ENCODE measurements around the gene C17orf113. TPM values are rescaled to one million over a fixed set of nuclear protein-coding genes. Genes with fewer than 3 reads are reported as not detected.
A peak's percentile ranks its signal among the peaks of the same experiment; 100 is the strongest.

The C17orf113 gene
- total and polyA plus RNA-seq, 2 of the 13 experiments (the other 11 are each of a cell fraction or from before 2014, with no cell fraction given) = 0.87 to 1.1 TPM

DNA sequence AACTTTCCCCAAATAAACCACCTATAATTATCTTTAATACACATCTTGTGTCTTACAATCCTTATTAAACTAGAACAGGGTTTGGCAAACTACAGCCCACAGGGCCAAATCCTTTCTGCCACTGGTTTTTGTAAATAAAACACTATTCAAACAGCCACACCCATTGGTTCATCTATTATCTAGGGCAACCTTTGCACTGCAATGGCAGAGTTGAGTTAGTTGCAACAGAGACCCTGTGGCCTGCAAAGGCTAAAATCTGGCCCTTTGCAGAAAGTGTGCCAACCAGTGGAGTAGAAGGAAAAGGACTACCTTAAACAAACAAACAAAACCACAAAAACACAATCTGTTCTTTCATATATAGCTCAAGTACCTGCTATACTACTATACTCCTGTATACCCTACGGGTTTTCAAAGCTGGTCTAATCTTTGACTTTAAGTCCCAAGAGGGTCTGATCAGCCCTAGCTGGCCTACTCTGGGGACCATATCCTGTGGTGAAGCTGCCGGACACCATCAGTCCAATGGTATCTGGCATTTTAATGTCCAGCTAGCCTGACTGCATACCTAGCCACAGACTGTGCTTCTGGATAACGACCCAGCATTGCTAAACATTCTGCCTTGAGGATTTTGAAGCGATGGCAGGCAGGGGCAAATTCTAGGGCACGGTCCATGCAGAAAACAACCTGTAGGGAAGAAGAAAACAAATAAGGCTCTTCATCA is 60.5 kb downstream of the C17orf113 start:
- DNase-seq (ENCODE audit: low spot score) (peak; percentile 94), FAIRE-seq (peak; percentile 86), ATAC-seq (peak; percentile 97)
- 55% methylated on average over 5 of the region's 5 CpGs for WGBS (ENCODE audit: low lambda C conversion rate)
- Histone ChIP-seq H3K79me2 (ENCODE audit: insufficient read depth, low read length) (no peaks in the 10 kb centered on the region), H3K4me1 (ENCODE audit: insufficient read depth, low read length) (peaks cover 36% of the 10 kb centered on the region), H3K9ac (ENCODE audit: insufficient read depth, low read depth, low read length) (0 out of 2 replicates have a peak overlapping the region, but pooled peaks have one; percentile 3), H3K4me2 (ENCODE audit: low read depth, low read length) (peak overlapping the region; percentile 52), H3K27ac (ENCODE audit: extremely low read length, insufficient read depth, low read length) (peak overlapping the region; percentile 57), H3K4me3 (replicated peaks in 1 of 3; ENCODE audit: insufficient read depth in 1 of 3, low read depth in 2 of 3, low read length in 3 of 3) (no peak overlapping the region), H3K36me3 (replicated peaks in 1 of 2; ENCODE audit: control insufficient read depth in 1 of 2, insufficient read depth in 2 of 2, low read length in 2 of 2) (peaks cover 47 to 83% of the 10 kb centered on the region in 2 experiments), H3K27me3 (ENCODE audit: control insufficient read depth in 1 of 2, insufficient read depth in 2 of 2, low read length in 2 of 2) (no peaks in the 10 kb centered on the region), H2AFZ (ENCODE audit: low read length) (no peak overlapping the region), H4K20me1 (ENCODE audit: insufficient read depth, low read length) (no peaks in the 10 kb centered on the region; the same call in 1 of the 2 replicates), H3K9me3 (ENCODE audit: low read length) (no peaks in the 10 kb centered on the region)
- POLR2A ChIA-PET = interaction anchor here (0.7 to 3.6 kb wide), 14 partner anchors 9 to 152 kb away, joined by 3 to 30 read pairs (median 4); partner anchors contain the start of genes CNP, DNAJC7, KLHL10 and NKIRAS2
- intact Hi-C loops (cut with micrococcal nuclease; ENCODE audit: unreplicated experiment) (no loop called here), in situ Hi-C loops (cut with HindIII; ENCODE audit: extremely low pct_ligation_motif_present, low pct_unique_long_range_greater_than_20kb) (no loop called here)
- no TSS peak for BruUV-seq (replicated peaks)
- CTCF ChIA-PET (ENCODE audit: low intra/inter-chr PET ratio, low total read pairs) = interaction anchor here (1.7 kb wide), 1 partner anchor 30 kb away, joined by 4 read pairs; the partner anchor contains the start of gene NKIRAS2
- TF ChIP-seq SNAPC4 (CRISPR knock-in tag; IDR thresholded peaks at IDR 0.05) (no peak), MED1 (CRISPR knock-in tag; IDR thresholded peaks at IDR 0.05) (peak; percentile 42; the same call in 1 of the 2 replicates), SALL1 (CRISPR knock-in tag; IDR thresholded peaks at IDR 0.05) (peak; percentile 63; the same call in 1 of the 2 replicates), SMC3 (IDR thresholded peaks at IDR 0.05; ENCODE audit: low read length) (peak; percentile 54), AKAP8 (CRISPR knock-in tag; IDR thresholded peaks at IDR 0.05) (no peak), TSC22D2 (CRISPR knock-in tag; IDR thresholded peaks at IDR 0.05; ENCODE audit: borderline replicate concordance) (no peak), FOSL2 (CRISPR knock-in tag; IDR thresholded peaks at IDR 0.05) (peak; percentile 58), ATRX (CRISPR knock-in tag; IDR thresholded peaks at IDR 0.05; ENCODE audit: borderline replicate concordance) (no peak), ZNF44 (CRISPR knock-in tag; IDR thresholded peaks at IDR 0.05) (0 out of 2 replicates have a peak, but pooled peaks have one; percentile 58), NCOA1 (CRISPR knock-in tag; IDR thresholded peaks at IDR 0.05) (no peak), NR2F6 (IDR thresholded peaks at IDR 0.05) (peak; percentile 70), NR2F6 (CRISPR knock-in tag; IDR thresholded peaks at IDR 0.05) (peak; percentile 51; the same call in 1 of the 2 replicates), ZSCAN20 (CRISPR knock-in tag; IDR thresholded peaks at IDR 0.05; ENCODE audit: borderline replicate concordance) (no peak), ZBTB7B (CRISPR knock-in tag; IDR thresholded peaks at IDR 0.05) (no peak)
- TF ChIP-seq, protein P1, sequence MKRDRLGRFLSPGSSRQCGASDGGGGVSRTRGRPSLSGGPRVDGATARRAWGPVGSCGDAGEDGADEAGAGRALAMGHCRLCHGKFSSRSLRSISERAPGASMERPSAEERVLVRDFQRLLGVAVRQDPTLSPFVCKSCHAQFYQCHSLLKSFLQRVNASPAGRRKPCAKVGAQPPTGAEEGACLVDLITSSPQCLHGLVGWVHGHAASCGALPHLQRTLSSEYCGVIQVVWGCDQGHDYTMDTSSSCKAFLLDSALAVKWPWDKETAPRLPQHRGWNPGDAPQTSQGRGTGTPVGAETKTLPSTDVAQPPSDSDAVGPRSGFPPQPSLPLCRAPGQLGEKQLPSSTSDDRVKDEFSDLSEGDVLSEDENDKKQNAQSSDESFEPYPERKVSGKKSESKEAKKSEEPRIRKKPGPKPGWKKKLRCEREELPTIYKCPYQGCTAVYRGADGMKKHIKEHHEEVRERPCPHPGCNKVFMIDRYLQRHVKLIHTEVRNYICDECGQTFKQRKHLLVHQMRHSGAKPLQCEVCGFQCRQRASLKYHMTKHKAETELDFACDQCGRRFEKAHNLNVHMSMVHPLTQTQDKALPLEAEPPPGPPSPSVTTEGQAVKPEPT (CRISPR knock-in tag; IDR thresholded peaks at IDR 0.05; ENCODE audit: low read depth) = no peak
- TF ChIP-seq, protein P2, sequence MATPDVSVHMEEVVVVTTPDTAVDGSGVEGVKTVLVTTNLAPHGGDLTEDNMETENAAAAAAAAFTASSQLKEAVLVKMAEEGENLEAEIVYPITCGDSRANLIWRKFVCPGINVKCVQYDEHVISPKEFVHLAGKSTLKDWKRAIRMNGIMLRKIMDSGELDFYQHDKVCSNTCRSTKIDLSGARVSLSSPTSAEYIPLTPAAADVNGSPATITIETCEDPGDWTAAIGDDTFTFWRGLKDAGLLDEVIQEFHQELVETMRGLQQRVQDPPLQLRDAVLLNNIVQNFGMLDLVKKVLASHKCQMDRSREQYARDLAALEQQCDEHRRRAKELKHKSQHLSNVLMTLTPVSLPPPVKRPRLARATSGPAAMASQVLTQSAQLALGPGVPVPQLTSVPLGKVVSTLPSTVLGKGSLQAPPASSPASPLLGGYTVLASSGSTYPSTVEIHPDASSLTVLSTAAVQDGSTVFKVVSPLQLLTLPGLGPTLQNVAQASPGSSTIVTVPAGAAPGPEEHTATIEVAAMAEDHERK (CRISPR knock-in tag; IDR thresholded peaks at IDR 0.05; ENCODE audit: low read depth) = 0 out of 2 replicates have a peak, but pooled peaks have one; percentile 15

Measured in HepG2 (cell line).